ENCODE data around the gene PRRX1.

PRRX1 gene

DNA sequence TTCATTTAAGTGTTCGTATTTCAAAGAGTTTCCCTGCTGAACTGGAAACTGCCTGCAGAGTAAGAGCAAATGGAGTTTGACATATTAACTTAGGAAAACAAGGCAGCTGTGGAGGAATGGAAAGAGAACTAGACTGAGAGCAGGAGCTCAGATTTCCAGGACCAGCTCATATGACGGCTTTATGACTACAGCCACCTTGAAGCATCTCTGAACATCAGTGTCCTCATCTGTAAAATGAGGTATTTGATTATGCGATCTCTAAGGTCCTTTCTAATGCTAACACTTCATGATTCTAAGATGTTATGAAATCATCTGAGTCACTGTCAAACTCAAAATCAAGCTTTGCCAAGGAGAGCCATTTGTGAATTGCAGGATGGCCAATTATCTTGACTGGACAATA lies 112.3 kb downstream of the PRRX1 start:
- H3K9me3 ChIP-seq (ENCODE audit: insufficient read depth, low read length) = no peaks in the 10 kb centered on the region
- no peak overlapping the region for H3K4me3 ChIP-seq (ENCODE audit: insufficient read length, low read depth)
- TF ChIP-seq ZNF274 (IDR thresholded peaks at IDR 0.05; ENCODE audit: low read depth, low read length) (no peak), YY1 (IDR thresholded peaks at IDR 0.05; ENCODE audit: insufficient read depth, insufficient read length) (no peak)
- no peak for DNase-seq (ENCODE audit: low read depth, low spot score)
- no peak overlapping the region for H3K9ac ChIP-seq (ENCODE audit: insufficient read length, low read depth)
- no peaks in the 10 kb centered on the region for H3K36me3 ChIP-seq (ENCODE audit: insufficient read depth, insufficient read length, low read length)
- H3K27me3 ChIP-seq (ENCODE audit: insufficient read depth, insufficient read length) = no peaks in the 10 kb centered on the region
- no peaks in the 10 kb centered on the region for H3K4me1 ChIP-seq (ENCODE audit: insufficient read depth, insufficient read length)

DNA sequence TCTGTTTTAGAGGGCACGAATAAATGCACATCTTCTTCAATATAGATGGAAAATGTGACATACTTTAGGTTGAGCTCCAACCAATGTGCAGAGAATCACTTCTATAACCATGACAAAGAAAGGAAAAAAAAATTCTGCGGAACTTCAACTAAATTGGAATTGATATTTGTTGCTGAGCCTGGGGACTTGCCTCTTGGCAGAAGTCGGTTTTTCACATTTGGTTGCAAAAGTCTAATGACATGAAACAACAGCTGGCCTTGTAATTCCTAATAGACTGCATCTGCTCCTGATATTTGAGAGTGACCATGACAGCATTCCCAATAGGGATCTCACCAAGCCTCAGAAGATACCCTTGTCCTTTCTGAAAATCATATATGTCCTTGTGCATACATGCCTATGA lies 112.8 kb downstream of the PRRX1 start:
- no peaks in the 10 kb centered on the region for H3K27me3 ChIP-seq (ENCODE audit: insufficient read depth, insufficient read length)
- H3K36me3 ChIP-seq (ENCODE audit: insufficient read depth, insufficient read length, low read length) = no peaks in the 10 kb centered on the region
- DNase-seq (ENCODE audit: low read depth, low spot score) = no peak
- no peak for TF ChIP-seq YY1 (IDR thresholded peaks at IDR 0.05; ENCODE audit: insufficient read depth, insufficient read length)
- TF ChIP-seq ZNF274 (IDR thresholded peaks at IDR 0.05; ENCODE audit: low read depth, low read length) = no peak
- no peak for TF ChIP-seq SUZ12 (IDR thresholded peaks at IDR 0.05; ENCODE audit: extremely low read depth, insufficient read depth, insufficient read length)
- no peak overlapping the region for H3K4me3 ChIP-seq (ENCODE audit: insufficient read length, low read depth)
- H3K9ac ChIP-seq (ENCODE audit: insufficient read length, low read depth) = no peak overlapping the region
- no peaks in the 10 kb centered on the region for H3K9me3 ChIP-seq (ENCODE audit: insufficient read depth, low read length)
- no peaks in the 10 kb centered on the region for H3K4me1 ChIP-seq (ENCODE audit: insufficient read depth, insufficient read length)
